WI38 (cell line): ENCODE data around the gene SUV39H1.

Experiments
- H3K4me3 ChIP-seq: 2 replicates; pipeline ENCODE4 v1.5.1; 2011; ENCODE audit warnings: low read depth, mild to moderate bottlenecking, control low read depth, low read length
- TF ChIP-seq, protein P1 (sequence below): IDR thresholded peaks from 2 replicates; pipeline ENCODE4 v1.5.1; 2012; ENCODE audit warnings: low read depth, mild to moderate bottlenecking, control low read depth, low read length

Gene SUV39H1

DNA sequence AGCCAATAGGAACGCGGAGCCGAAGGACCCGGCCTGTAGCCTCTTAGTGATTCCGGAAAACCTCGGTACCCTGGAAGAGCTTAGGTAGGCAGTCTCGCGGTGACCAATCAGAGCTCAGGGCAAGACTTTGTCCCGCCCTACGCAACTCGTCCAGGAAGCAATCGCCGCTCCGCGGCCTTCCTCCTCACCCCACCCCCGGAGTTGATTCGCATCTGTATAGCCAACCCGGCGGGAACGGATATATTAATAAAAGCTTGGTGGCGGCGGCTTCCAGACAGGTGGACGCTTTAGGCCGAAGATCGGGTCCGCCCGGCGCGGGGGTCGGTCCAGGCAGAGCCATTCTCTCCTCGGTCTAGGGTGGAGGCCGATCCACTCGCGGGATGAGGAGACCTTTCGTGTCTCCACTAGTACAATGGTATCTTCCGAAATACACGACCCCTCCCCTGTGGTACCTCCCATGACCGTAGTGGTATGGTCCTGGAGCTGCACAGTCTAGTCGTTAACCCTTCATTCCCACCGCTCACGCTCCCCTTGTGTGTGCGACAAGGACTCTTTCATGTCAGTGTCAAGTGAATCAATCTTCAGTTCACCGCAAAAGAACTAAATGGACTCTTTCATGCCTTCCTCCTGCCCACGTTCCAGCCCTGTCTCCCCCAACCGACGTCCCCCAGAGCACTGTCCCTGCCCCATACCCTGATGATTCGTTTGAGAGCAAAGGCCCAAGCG lies 40.8 kb downstream of the SUV39H1 start:
- H3K4me3 ChIP-seq: peak overlapping the region; percentile 67
- TF ChIP-seq, protein P1, sequence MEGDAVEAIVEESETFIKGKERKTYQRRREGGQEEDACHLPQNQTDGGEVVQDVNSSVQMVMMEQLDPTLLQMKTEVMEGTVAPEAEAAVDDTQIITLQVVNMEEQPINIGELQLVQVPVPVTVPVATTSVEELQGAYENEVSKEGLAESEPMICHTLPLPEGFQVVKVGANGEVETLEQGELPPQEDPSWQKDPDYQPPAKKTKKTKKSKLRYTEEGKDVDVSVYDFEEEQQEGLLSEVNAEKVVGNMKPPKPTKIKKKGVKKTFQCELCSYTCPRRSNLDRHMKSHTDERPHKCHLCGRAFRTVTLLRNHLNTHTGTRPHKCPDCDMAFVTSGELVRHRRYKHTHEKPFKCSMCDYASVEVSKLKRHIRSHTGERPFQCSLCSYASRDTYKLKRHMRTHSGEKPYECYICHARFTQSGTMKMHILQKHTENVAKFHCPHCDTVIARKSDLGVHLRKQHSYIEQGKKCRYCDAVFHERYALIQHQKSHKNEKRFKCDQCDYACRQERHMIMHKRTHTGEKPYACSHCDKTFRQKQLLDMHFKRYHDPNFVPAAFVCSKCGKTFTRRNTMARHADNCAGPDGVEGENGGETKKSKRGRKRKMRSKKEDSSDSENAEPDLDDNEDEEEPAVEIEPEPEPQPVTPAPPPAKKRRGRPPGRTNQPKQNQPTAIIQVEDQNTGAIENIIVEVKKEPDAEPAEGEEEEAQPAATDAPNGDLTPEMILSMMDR: no peak

DNA sequence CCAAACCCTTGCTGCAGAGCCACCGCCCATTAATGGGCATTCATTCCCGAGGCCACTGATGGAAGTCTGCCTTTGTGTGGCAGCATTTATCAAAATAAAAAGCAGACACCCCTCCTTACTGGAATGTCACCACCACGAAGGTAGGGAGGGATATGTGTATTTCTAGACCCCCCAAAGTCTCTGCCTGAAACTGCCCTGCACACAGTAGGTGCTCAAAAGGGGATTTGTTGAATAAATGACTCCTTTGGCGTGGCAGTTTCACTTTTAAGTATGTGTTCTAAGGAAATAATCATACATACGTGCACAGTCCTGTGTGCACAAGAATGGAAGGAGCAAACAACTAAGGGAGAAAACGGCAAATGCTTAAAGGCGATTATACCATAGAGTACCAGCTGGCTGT lies 41.4 kb downstream of the SUV39H1 start:
- TF ChIP-seq, protein P1: no peak
- peak overlapping the region; percentile 67 for H3K4me3 ChIP-seq

DNA sequence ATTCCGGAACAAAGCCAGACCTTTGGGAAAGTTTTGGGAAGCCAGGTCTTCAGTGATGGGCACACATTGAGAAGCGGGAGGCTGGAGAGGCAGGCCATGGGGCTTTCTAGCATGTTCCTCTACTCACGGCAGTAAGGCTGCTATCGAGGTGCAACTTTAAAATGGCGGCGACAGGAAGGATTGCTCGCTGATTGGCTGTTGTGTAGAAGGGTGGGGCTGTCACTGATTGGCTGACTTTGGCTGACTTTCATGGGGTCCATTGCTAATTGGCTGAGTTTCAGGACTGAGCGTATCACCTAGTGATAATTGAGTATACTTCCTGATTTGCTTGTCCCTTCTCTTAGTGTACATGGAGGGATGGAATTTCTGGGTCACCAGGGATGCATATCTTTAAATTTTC lies 45.3 kb downstream of the SUV39H1 start:
- TF ChIP-seq, protein P1: no peak
- H3K4me3 ChIP-seq: no peak overlapping the region

DNA sequence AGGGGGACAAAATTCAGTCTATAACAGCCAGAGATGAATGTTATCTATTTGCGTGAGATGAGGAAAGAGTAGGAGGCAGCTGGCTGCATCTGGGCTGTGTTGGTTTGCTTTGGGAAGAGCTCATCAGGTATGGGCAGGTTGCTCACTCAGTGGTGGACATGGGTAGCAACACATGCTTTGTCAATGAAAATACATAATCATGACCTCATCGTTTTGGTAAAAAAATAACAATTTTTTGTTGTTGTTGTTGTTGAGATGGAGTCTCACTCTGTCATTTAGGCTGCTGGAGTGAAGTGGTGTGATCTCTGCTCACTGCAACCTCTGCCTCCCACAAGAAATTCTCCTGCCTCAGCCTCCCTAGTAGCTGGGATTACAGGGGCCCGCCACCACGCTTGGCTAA lies 48.7 kb downstream of the SUV39H1 start:
- TF ChIP-seq, protein P1: no peak
- no peak overlapping the region for H3K4me3 ChIP-seq

DNA sequence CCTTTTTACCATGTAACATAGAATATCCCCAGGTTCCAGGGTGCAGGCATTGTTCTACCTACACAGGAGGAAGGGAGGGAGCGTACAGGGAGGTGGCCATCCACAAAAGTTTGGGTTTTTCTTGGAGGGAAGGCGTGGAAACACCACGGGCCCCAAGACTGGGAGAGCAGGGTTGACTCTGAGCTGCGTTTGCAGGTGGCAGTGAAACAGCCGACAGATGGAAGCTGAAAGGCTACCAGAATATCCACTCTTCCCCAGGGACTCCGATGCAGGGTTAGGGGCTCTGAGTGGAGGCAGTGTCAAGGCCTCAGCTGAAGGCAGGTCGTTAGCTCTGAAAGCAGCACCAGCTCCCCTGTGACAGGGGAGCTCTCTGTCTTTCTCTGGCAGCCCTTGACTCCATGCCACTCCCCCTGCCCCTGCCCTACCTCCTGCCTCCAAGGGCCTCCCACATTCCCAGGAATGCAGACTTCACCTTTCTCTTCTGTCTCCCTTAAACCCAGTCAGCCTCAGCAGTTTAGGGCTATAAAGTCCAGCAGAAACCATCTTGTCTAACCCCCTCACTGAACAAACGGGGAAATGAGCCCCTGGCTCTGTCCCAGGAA lies 51.0 kb downstream of the SUV39H1 start:
- H3K4me3 ChIP-seq: no peak overlapping the region
- TF ChIP-seq, protein P1: no peak

DNA sequence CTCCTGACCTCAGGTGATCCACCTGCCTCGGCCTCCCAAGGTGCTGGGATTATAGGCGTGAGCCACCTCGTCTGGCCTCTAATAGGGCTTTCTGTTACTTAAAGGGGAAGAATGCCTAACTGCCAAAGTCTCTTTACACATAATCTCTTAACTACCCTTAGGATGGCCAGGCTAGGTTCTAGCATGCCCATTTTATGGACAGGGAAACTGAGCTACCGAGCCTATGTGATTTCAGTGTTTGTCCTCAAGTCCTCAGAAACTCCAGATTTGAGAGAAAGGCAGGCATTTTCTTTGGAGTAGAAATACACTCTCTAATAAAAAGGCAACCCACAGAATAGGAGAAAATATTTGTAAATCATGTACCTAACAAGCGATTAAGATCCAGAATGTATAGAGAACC lies 52.6 kb downstream of the SUV39H1 start:
- TF ChIP-seq, protein P1: no peak
- H3K4me3 ChIP-seq: no peak overlapping the region

DNA sequence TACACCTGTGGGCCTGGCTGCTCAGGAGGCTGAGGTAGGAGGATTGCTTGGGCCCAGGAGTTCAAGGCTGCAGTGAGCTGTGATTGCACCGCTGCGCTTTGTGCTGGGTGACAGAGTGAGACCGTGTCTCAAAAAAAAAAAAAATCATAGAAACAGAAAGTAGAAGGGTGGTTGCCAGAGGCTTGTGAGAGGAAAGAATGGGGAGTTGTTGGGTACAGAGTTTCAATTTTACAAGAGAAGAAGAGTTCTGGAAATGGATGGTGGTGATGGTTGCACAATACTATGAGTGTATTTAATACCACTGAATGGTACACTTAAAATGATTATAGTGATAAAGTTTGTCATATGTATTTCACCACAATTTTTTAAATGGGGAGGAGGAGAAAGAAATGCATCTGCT lies 54.8 kb downstream of the SUV39H1 start:
- TF ChIP-seq, protein P1: no peak
- H3K4me3 ChIP-seq: no peak overlapping the region
